CD14-positive monocyte (primary cell): ENCODE measurements around the gene CCDC186. TPM values are rescaled to one million over a fixed set of nuclear protein-coding genes. Genes with fewer than 3 reads are reported as not detected.

Experiments
- DNase-seq, 3 donors: peaks; one replicate each; pipeline ENCODE4 v3.0.0-alpha.2; 2011 to 2022
- H2AFZ ChIP-seq: 2 replicates; pipeline ENCODE4 v1.6.0; 2012; ENCODE audit warnings: mild to moderate bottlenecking, low read depth, low read length, inconsistent platforms; ENCODE audit not compliant: insufficient read depth, poor library complexity, severe bottlenecking
- H3K27ac ChIP-seq, 2 donors: 1 replicate in 1 of 2; 2 replicates in 1 of 2; pipeline ENCODE4 v1.5.1; 2012 to 2013; ENCODE audit warnings: low read length in 2 of 2, control low read depth in 1 of 2, inconsistent platforms in 1 of 2, low read depth in 1 of 2, mild to moderate bottlenecking in 1 of 2
- H3K27me3 ChIP-seq, 2 donors: one replicate each; pipeline versions ENCODE4 v1.6.0 to v1.6.1; 2011 to 2013; ENCODE audit warnings: low read length in 2 of 2; ENCODE audit not compliant: control insufficient read depth in 2 of 2, insufficient read depth in 2 of 2
- H3K36me3 ChIP-seq, 2 donors: replicated peaks in 1 of 2; 1 replicate in 1 of 2; 2 replicates in 1 of 2; pipeline versions ENCODE4 v1.5.1 to v1.6.1; 2012 to 2013; ENCODE audit warnings: low read length in 2 of 2, control low read depth in 1 of 2, inconsistent platforms in 1 of 2, mild to moderate bottlenecking in 1 of 2; ENCODE audit not compliant: insufficient read depth in 2 of 2, control insufficient read depth in 1 of 2
- H3K4me1 ChIP-seq, 2 donors: 1 replicate in 1 of 2; 2 replicates in 1 of 2; pipeline versions ENCODE4 v1.5.1 to v1.6.1; 2012 to 2013; ENCODE audit warnings: low read length in 2 of 2, control low read depth in 1 of 2, inconsistent platforms in 1 of 2, mild to moderate bottlenecking in 1 of 2, moderate library complexity in 1 of 2; ENCODE audit not compliant: insufficient read depth in 2 of 2, control insufficient read depth in 1 of 2
- H3K4me2 ChIP-seq: replicated peaks from 2 replicates; pipeline ENCODE3; 2012; ENCODE audit warnings: low read length, moderate library complexity, mild to moderate bottlenecking; ENCODE audit not compliant: poor library complexity, severe bottlenecking; ENCODE audit errors: extremely low read depth
- H3K4me3 ChIP-seq, 3 experiments: fragments of 200-600 bp in 1 of 3; sonication (generic) in 1 of 3; replicated peaks in 1 of 3; 1 replicate in 2 of 3; 2 replicates in 1 of 3; pipeline ENCODE4 v1.5.1; 2011 to 2013; ENCODE audit warnings: low read length in 3 of 3, mild to moderate bottlenecking in 3 of 3, control low read depth in 2 of 3, low read depth in 2 of 3, inconsistent platforms in 1 of 3, moderate library complexity in 1 of 3
- H3K79me2 ChIP-seq: 2 replicates; pipeline ENCODE4 v1.6.0; 2012; ENCODE audit warnings: mild to moderate bottlenecking, control low read depth, inconsistent platforms, low read length, moderate library complexity; ENCODE audit not compliant: insufficient read depth
- H3K9ac ChIP-seq: 2 replicates; pipeline ENCODE4 v1.6.0; 2017; ENCODE audit warnings: low read length, mild to moderate bottlenecking; ENCODE audit not compliant: insufficient read depth, poor library complexity, severe bottlenecking
- H3K9me3 ChIP-seq, 2 donors: replicated peaks in 1 of 2; 1 replicate in 1 of 2; 2 replicates in 1 of 2; pipeline versions ENCODE4 v1.5.1 to v1.6.1; 2012 to 2013; ENCODE audit warnings: low read length in 2 of 2, control low read depth in 1 of 2; ENCODE audit not compliant: control insufficient read depth in 1 of 2, insufficient read depth in 1 of 2
- H4K20me1 ChIP-seq: 2 replicates; pipeline ENCODE4 v1.6.0; 2012; ENCODE audit warnings: mild to moderate bottlenecking, low read length, control low read depth, moderate library complexity; ENCODE audit not compliant: insufficient read depth
- H3K27ac Mint-ChIP-seq, 7 donors: one replicate each; pipeline ENCODE4 v1.8.0; 2020; ENCODE audit warnings: mild to moderate bottlenecking in 7 of 7, mixed read lengths in 7 of 7, moderate library complexity in 6 of 7, inconsistent platforms in 2 of 7
- H3K27me3 Mint-ChIP-seq, 3 donors: one replicate each; pipeline ENCODE4 v1.8.0; 2021 to 2022; ENCODE audit warnings: low read depth in 3 of 3, mild to moderate bottlenecking in 3 of 3, mixed read lengths in 3 of 3, moderate library complexity in 3 of 3, inconsistent platforms in 1 of 3
- H3K36me3 Mint-ChIP-seq, 2 donors: one replicate each; pipeline ENCODE4 v1.8.0; 2020; ENCODE audit warnings: mixed read lengths in 2 of 2, inconsistent platforms in 1 of 2, mild to moderate bottlenecking in 1 of 2
- H3K4me1 Mint-ChIP-seq: one replicate; pipeline ENCODE4 v1.8.0; 2020; ENCODE audit warnings: mild to moderate bottlenecking, mixed read lengths
- H3K4me3 Mint-ChIP-seq, 2 donors: one replicate each; pipeline ENCODE4 v1.8.0; 2020; ENCODE audit warnings: mild to moderate bottlenecking in 2 of 2, mixed read lengths in 2 of 2, moderate library complexity in 1 of 2
- H3K9me3 Mint-ChIP-seq, 7 donors: one replicate each; pipeline ENCODE4 v1.8.0; 2020 to 2022; ENCODE audit warnings: mixed read lengths in 7 of 7, mild to moderate bottlenecking in 6 of 7, moderate library complexity in 6 of 7, inconsistent platforms in 2 of 7
- WGBS: methylation state at CpG from one replicate; pipeline ENCODE4 v1.1.5; 2013; ENCODE audit warnings: missing lambda C conversion rate; ENCODE audit not compliant: insufficient coverage; 5-methylcytosine and 5-hydroxymethylcytosine counted together
- intact Hi-C, 2 donors: fragments of 100-400 bp; cut with micrococcal nuclease; formaldehyde crosslinking; loops; one replicate each; pipeline versions ENCODE4 v1.15.0 to v1.15.1; 2023
- polyA plus RNA-seq, 3 donors: library from polyadenylated mRNA; depleted of rRNA in 1 of 3; unstranded in 2 of 3; stranded (reverse) in 1 of 3; fragments of 300-500 nt in 2 of 3; fragments of >200 nt in 1 of 3; fragmentation: Illumina TruSeq in 2 of 3; gene quantifications; 1 replicate in 2 of 3; 2 replicates in 1 of 3; pipeline ENCODE4 v1.2.3, GENCODE V29; 2012 to 2021
- TF ChIP-seq, protein P1 (sequence below): fragments of 200-600 bp; IDR thresholded peaks from one replicate; pipeline ENCODE4 v1.8.0; 2022; ENCODE audit warnings: antibody characterized with exemption, mild to moderate bottlenecking

Gene CCDC186
- polyA plus RNA-seq, 3 donors, result 6.9 to 9.8 (median 8.9) TPM

DNA sequence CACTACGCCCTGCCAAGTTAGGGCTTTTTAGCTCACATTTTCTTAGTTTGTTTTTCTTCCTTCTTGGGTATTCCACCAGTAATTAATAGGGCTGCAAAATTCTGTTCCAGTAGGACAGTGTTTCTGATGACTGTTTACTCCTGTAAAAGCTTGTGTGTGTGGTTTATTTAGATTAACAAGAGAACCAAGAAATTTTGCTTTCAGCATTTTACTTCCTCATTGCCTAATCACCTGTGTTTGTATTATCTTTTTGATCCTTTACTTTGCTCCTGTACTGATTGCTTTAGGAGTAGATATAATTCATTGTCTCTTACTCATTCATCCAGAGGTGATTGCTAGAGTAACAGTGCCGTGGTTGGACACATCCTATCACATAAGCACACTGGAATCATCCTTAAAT is 32.9 kb upstream of the CCDC186 start:
- H3K36me3 Mint-ChIP-seq, result no peaks in the 10 kb centered on the region
- H4K20me1 ChIP-seq, result no peaks in the 10 kb centered on the region
- H3K9me3 ChIP-seq, result no peaks in the 10 kb centered on the region
- no CpG with 5 or more reads among the region's 2 CpGs for WGBS
- no peak overlapping the region for H3K4me3 ChIP-seq
- H3K4me1 ChIP-seq, result no peaks in the 10 kb centered on the region
- H2AFZ ChIP-seq, result no peak overlapping the region
- no peak overlapping the region for H3K4me2 ChIP-seq
- no peaks in the 10 kb centered on the region for H3K36me3 ChIP-seq
- H3K79me2 ChIP-seq, result no peaks in the 10 kb centered on the region
- H3K27me3 Mint-ChIP-seq, result peaks cover 1 to 5% (median 3%) of the 10 kb centered on the region in 3 donors
- no peaks in the 10 kb centered on the region for H3K4me1 Mint-ChIP-seq
- peaks cover 0 to 2% (median 0%) of the 10 kb centered on the region in 7 donors for H3K9me3 Mint-ChIP-seq
- H3K4me3 Mint-ChIP-seq, result no peak overlapping the region
- H3K27ac ChIP-seq, result no peak overlapping the region
- H3K9ac ChIP-seq, result no peak overlapping the region
- no peaks in the 10 kb centered on the region for H3K27me3 ChIP-seq
- intact Hi-C loops, result no loop called here
- no peak overlapping the region for H3K27ac Mint-ChIP-seq
- no peak for DNase-seq
- TF ChIP-seq, protein P1, sequence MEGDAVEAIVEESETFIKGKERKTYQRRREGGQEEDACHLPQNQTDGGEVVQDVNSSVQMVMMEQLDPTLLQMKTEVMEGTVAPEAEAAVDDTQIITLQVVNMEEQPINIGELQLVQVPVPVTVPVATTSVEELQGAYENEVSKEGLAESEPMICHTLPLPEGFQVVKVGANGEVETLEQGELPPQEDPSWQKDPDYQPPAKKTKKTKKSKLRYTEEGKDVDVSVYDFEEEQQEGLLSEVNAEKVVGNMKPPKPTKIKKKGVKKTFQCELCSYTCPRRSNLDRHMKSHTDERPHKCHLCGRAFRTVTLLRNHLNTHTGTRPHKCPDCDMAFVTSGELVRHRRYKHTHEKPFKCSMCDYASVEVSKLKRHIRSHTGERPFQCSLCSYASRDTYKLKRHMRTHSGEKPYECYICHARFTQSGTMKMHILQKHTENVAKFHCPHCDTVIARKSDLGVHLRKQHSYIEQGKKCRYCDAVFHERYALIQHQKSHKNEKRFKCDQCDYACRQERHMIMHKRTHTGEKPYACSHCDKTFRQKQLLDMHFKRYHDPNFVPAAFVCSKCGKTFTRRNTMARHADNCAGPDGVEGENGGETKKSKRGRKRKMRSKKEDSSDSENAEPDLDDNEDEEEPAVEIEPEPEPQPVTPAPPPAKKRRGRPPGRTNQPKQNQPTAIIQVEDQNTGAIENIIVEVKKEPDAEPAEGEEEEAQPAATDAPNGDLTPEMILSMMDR, result no peak

DNA sequence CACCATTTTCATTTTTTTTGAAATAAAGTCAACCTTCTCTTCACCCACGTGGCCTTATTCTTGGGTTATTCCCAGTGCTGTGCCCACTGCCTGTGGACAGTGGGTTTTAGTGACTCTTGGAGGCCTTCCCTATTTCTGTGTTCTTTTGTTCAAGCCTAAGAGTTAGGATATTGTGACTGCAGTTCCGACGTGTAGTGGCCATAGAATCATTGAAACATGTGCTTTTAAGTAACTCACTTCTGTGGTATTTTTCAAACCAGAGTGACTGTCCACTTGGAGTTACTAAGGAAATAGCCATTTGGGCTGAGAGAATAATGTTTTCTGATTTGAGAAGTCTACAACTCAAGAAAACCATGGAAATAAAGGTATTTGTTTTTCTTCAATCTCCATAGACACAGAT is 28.8 kb upstream of the CCDC186 start:
- WGBS, result 100% methylated on average over 2 of the region's 3 CpGs
- TF ChIP-seq, protein P1, result no peak
- H2AFZ ChIP-seq, result no peak overlapping the region
- H3K79me2 ChIP-seq, result no peaks in the 10 kb centered on the region
- Mint-ChIP-seq H3K27me3 (peaks cover 1 to 9% (median 5%) of the 10 kb centered on the region in 3 donors), H3K9me3 (peaks cover 0 to 2% (median 0%) of the 10 kb centered on the region in 7 donors), H3K27ac (no peak overlapping the region), H3K36me3 (no peaks in the 10 kb centered on the region), H3K4me1 (no peaks in the 10 kb centered on the region), H3K4me3 (no peak overlapping the region)
- H3K4me2 ChIP-seq, result no peak overlapping the region
- H3K27me3 ChIP-seq, result no peaks in the 10 kb centered on the region
- no peak for DNase-seq
- no peak overlapping the region for H3K9ac ChIP-seq
- no peaks in the 10 kb centered on the region for H4K20me1 ChIP-seq
- no peaks in the 10 kb centered on the region for H3K36me3 ChIP-seq
- no peak overlapping the region for H3K27ac ChIP-seq
- H3K4me3 ChIP-seq, result no peak overlapping the region
- H3K9me3 ChIP-seq, result no peaks in the 10 kb centered on the region
- intact Hi-C loops, result no loop called here
- H3K4me1 ChIP-seq, result no peaks in the 10 kb centered on the region
